Fibroblast of skin of back (primary cell): ENCODE data around the gene PTPN9.
A peak's percentile ranks its signal among the peaks of the same experiment; 100 is the strongest.
"Not testable (repeated sequence)": the region's sequence is repeated elsewhere in the genome, so short reads cannot be mapped to it uniquely, and the experiment has no call there.

Source experiments
- DNase-seq: peaks from one replicate; pipeline ENCODE4 v3.0.0-alpha.2; 2013

The PTPN9 gene

DNA sequence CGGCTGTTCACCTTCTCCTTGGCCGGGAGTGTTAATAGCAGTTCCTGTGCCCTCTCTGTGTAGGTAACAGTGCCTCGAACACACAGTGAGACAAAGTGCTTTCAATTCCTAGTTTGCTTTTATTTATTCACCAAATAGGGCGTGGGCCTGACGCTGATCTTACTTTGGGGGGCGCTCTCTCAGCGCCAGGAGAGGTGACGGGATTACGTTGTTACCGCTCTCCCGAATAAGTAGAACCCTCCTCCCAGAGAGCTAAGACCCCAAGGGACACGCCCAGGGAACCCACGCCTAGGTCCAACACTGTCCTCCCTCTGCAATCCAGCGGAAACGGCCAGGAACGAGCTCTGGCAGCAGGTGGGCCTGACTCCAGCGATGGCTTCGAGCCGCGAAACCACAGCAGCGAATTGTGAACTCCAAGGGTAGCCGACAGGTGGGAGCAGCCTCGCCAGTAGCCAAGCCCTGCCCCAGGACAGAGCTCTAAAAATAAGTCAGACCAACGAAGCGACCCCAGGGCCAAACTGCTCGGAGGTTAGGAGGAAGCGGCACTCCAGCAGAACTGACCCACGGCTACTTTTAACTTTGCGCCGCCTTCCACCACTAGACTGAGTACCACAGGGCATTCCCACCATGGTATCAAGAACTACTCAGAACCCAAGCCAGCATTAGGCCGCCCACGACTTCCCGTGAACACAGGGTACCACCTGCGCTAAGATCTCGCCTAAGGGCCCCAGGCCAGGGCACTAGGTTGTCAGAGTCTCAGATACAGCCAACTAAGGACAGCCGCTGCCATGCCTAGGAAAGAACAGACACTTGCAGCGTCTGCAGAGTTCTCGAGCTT, 126.0 kb downstream of the PTPN9 start:
- peak; percentile 34 for DNase-seq

DNA sequence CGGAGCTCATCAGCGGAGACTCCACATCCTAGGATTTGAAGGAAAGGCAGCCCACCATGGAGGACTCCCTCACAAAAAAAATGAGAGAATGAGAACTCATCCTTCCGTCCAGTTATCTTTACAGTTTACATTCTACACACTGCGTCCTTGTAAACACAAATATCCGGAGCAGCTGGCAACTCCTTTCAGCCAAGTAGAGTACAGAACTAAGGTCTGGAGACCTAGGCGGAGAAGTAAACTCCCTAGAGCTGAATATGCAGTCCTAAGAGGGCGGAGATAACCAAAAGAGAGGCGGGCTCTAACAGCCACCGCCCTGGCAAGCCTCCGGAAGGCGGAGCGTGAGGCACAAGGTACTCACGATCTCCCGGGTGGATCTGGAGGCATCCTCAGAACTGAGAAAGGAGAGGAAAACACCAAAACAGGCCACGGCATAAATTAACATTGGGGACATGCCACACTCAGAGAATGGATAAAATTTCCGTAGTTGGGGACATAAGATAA, 126.7 kb downstream of the PTPN9 start:
- DNase-seq = peak; percentile 83

DNA sequence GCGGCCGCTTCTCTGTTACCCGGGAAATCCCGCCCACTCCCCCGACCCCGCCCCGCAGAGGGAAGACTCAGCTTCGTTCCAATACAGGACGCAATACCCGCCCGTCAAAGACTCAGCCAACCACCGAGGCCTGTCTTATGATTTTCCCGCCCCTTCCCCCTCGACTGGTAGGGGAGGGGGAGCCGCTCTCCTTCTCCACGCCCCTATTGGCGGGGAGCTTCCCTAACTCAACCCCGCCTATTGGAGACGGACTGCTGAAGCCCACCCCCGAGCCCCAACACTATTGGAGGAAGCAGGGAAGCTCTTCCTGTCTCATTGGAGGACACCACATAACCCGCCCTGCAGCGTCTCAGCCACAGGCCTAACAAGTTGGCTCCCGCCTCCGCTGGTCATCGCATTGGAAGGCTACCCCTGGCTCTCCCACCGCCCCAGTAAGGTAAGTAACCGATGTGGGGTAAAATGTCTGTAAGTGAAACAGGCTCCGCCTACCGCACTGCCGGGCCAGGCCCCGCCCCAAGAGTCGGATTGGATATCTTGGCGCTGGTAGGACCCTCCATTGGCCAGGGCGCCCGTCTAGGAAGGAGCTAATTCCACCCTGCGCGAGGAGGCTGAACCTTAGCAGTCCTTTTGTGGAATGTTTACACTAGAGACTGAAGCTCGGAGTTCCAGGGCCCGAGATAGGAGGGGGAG, 127.3 kb downstream of the PTPN9 start, which contains the start of gene SIN3A:
SIN3A (minus strand) TSS at position 17 of the 690 bp plus-strand sequence. CDS start 21,315 bp downstream, outside the sequence.
- peak; percentile 100 for DNase-seq

DNA sequence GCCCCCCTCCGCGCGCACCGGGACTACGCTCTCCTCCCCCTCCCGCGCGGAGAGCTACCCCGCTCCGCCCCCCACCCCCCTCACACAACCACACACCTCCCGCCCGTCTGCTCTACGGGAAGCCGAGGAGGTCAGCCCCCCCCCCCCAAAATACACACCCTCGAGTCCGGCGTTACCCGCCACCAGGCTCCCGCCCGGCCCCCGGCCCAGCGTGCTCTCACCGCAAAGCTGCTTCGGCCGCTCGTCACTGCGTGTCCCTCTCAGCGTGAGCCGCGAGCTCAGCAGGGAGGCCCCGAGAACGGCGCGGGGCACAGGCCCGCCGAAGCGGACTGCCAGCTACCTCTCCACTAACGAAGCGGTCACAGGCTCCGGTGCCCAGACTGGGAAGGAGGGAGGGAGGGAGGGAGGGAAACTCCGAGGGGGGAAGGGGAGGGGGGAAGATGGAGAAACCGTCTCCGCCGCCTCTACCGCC, 127.9 kb downstream of the PTPN9 start:
- no peak for DNase-seq

DNA sequence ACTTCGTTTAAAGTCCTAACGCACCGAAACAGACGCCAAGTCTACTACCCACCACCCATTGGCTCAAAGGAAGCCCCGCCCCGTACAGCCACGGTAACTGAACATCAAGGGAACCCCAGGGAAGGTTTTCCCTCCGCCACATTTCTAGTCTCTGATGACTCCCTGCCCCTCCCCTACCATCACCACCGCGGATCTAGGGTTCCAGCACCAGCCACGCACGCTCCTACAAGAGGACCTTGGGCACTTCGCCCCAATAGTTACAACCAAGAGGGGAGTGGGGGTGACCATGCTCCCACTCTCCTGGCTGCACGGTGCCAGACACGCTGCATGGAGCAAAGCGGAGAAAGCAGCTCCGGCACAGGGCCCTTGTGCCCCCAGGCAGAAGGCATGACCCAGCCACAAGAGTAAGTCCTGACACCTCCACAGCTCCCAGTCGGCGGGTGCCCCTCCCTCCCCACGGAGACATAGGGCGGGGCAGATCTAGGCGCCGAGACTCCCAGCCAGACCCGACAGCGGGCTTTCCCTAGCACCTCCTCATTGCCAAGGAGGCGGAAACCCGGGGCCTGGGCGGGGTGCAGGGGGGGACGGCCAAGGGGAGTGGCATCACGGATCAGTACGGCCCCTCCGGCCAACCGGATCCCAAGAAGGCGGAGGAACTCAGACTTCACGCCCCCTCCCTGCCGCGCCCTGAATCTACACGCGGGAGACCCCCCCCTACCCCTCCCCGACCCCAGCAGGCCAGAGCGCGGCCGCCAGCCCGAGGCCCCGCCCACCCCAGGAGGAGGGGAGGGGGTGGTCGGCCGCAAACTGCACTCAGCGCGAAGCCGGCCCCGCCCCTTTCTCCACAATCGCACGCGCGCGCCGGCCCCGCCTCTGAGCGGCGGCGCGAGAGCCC, 128.6 kb downstream of the PTPN9 start:
- peak; percentile 97 for DNase-seq

DNA sequence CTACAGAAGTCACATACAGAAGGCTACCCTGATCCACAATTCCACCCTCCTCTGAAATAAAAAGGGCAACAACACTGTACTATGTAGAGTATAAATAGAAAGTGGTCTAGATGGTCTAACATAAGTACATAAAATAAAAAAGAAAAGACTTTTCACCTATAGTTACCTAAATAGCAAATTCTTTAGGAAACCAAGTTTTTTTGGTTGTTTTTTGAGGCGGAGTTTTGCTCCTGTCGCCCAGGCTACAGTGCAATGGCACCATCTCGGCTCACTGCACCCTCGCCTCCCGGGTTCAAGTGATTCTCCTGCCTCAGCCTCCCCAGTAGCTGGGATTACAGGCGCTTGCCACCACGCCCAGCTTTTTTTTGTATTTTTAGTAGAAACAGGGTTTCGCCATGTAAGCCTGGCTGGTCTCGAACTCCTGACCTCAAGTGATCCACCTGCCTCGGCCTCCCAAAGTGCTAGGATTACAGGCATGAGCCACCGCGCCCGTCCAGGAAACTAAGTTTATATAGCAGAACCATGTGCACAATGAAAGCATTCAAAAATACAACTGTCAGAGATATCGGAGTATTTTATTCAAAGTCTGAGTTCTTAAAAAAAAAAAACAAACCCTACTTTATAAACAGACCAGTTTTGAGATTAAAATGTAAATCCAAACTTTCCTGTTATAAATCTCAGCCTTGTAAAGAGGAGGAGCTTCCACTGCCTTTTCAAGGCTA, 129.4 kb downstream of the PTPN9 start:
- no peak for DNase-seq

DNA sequence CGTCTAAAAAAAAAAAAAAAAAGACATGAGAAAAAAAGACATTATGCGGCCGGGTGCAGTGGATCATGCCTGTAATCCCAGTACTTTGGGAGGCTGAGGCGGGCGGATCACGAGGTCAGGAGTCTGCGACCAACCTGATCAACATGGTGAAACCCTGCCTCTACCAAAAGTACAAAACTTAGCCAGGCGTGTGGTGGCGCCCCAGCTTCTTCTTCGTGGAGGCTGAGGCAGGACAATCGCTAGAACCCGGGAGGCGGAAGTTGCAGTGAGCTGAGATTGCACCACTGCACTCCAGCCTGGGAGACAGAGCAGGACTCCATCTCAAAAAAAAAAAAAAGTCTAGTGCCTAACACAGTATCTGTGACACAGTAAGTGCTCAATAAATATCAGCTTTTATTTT, 130.9 kb downstream of the PTPN9 start:
- DNase-seq = not testable (repeated sequence)

DNA sequence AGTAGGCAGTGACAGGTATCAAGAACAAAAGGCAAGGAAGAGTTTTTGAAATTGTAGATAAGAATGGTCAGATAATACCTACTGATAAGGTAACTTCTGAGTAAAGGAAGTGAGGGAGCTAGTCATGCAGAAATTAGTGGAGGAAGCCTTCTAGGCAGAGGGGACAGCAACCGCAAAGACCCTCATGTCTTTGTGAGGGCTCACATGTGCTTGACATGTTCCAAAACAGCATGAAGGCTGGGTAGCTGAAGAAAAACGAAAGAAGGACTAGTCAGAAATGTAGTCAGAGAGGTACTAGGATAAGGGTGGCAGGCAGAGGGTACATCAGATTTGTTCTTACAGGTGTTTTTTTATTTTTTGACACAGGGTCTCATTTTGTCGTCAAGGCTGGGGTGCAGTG, 133.0 kb downstream of the PTPN9 start:
- no peak for DNase-seq

DNA sequence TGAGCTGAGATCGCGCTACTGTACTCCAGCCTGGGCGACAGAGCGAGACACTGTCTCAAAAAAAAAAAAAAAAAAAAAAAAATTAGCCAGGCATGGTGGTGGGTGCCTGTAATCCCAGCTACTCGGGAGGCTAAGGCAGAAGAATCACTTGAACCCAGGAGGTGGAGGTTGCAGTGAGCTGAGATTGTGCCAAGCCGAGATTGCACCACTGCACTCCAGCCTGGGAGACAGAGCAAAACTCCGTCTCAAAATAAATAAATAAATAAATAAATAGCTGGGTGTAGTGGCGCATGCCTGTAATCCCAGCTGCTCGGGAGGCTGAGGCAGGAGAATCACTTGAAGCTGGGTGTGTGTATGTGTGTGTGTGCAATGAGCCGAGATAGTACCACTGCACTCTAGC, 133.8 kb downstream of the PTPN9 start:
- DNase-seq = not testable (repeated sequence)

DNA sequence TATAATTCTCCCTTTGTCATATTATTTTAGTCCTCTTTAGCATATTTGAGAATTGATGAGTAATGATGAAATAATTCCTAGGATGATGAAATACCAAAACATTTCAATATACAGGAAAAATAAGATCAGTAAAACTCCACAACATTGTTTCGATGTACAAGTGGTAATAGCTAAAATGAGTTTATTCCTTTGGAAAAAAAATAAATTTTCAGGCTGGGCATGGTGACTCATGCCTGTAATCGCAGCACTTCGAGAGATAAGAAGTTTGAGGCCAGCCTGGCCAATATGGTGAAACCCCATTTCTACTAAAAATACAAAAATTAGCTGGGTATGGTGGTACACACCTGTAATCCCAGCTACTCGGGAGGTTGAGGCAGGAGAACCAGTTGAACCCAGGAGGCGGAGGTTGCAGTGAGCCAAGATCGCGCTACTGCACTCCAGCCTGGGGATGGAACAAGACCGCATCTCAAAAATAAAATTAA, 135.1 kb downstream of the PTPN9 start:
- DNase-seq = peak; percentile 71

DNA sequence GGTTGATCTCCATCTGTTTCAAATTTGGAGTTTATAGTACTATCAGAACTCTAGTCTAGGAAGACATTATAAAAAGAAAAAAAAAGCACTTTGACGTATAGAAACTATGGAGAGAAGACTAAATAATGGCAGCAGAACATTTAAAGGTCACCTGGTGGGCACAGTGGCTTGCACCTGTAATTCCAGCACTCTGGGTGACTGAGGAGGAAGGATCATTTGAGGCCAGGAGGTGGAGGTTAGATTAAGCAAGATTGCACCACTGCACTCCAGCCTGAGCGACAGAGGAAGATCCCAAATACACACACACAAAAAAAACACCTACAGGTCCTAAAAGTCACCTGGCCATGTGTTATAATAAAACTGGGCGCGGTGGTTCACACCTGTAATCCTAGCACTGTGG, 141.4 kb downstream of the PTPN9 start:
- DNase-seq = no peak

DNA sequence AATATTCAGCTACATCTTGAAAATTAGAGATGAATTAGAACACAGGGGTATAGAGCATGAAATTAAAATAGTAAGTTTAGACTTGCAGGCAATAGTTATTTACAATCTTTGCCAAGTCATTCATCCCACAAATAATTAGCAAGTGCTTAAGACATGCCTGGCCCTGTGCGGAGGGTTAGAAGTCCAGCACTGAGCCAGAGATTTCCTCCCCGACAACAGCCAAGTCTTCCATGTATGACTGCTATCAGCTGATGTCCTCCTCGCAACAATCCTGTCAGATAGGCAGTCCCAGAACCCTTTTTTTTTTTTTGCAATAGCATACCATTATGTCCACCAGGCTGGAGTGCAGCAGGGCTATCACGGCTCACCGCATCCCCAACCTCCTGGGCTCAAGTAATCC, 142.2 kb downstream of the PTPN9 start:
- no peak for DNase-seq

DNA sequence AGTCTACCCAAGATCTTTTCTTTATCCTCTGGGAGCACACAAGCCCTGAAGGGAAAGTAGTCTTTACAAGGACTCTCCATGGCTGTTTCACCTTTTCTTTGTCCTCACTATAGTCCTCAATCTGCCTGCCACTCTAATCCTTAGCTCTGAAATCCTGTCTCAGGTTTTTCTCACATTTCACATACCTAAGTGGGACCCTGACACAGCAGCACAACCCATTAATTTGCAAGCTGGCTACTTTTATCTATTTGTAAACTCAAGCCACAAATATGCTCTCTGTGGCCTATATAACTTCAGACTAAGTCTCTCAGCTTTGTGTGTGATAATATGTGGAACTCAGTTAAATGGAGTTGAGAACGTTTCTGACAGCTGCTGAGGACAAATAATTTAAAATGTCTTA, 147.4 kb downstream of the PTPN9 start:
- DNase-seq = no peak

DNA sequence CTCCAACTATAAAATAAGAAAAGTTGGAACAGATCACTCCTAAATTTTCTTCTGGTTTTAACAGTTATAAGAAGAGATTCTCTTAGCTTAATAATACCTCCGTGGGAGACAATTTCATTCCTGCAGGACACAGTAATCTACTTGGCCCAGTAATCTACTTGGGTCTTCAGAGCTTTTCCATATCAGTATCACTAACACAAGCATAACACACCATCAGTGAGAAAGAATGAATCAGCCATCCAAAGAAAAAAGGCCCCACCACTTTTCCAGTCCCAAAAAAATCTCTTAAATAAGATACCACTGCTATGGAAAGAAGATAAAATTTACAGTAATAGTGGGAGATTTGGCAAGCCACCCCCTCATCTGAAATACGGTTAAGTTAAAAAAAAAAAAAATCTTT, 147.8 kb downstream of the PTPN9 start:
- DNase-seq = peak; percentile 17

DNA sequence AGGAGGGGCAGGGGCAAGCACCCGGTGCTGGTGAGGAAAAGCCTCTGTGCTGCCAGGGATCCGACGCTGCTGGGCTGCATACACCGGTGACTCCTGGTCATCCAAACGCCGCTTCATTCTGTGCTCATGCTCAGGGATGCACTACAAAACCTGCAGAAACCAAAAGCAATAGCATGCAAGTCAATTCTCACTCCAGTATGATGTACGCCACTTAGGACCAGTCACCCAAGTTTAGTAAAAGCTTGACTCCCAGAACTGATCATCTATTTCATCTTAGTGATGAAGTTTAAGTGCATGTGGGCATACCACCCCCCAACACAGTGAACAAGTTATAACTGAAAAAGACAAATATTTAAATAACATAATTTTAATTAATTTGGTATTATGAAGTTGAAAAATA, 148.9 kb downstream of the PTPN9 start:
- no peak for DNase-seq

DNA sequence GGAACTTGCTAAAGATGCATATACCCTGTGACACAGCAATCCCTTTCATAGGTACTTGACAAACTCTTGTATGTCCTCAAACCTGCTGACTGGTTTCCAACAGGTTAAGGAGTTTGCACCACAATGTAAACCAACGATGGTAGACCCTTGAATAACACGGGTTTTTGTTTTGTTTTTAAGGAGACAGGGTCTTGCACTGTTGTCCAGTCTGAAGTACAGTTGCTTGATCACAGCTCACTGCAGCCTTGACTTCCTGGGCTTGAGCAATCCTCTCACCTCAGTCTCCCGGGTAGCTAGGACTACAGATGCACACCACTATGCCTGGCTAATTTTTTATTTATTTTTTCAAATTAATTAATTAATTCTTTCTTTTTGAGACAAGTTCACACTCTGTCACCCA, 151.0 kb downstream of the PTPN9 start:
- DNase-seq = no peak

DNA sequence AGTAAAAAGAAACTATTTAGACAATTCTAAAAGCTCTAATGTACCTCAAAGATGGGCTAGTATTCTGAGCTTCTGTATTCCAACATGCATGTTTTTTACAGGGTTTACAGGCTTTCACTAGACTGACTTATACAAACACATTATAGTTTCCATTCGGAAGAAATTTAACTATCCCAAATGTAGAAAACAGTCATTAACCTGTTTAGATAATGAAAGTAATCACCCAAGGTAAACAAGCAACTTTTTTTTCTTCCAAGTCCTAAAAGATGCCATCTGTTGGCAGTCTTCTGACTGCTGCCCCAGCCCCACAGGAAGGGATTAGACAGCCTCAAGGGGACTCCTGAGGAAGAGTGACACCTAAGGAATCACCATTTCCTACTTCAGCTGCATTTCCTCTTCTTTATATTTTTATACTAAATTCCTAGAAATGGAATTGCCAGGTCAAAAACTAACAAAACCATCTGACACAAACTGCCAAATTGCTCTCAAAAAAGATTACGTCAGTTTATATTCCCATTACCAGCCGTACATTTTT, 153.1 kb downstream of the PTPN9 start:
- DNase-seq = no peak

DNA sequence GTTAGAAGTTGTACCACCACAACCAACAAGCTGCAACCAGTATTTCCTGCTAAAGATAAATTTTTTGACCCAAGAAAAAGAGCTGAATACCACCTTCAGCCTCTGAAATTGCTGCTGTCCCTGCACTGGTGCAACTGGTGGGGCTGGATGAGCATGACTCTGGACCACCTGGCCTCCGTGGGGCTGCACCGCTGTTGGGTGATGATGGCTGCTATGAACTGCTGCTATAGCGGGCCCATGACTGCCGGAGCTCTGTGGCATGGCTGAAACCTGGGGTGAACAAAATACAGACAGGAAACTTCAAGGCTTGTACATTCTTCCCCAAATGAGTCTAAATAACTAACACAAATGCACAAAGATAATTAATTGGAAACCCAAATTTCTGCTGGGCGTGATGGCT, 156.6 kb downstream of the PTPN9 start:
- no peak for DNase-seq

DNA sequence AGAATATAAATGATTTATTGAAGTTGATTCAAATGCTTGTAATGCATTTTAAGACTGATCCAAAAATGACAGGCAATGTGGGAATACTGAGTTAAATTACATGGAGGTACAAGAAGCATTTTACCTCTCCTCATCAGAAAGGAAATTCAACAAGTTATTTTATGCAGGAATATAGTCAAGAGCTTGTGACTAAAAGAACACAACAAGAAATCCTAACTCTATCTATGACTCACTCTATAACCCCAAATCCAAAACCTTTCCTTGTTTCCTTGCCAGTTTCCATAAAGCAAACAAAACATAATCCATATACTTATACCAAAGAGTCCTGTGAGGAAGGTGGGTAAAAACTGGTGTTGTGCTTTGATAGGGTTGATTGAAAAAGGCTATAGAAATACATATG, 158.4 kb downstream of the PTPN9 start:
- peak; percentile 8 for DNase-seq

DNA sequence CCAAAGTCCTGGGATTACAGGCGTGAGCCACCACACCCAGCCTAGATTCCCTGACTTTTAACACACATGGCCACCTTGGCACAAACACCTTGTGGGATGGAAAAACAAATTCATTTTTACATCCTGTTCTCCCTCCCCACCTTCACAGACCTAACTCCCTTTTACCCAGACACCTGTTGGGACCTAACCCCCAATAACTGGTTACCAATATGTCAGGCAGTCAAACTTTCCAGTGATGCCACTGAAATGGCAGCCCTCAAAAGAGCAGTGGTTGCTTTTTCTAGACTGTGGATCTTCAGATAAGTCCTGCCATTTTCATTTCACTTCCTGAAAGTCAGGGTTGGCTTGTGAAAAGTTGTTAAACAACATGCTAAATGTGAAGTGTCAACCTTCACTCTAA, 162.5 kb downstream of the PTPN9 start:
- no peak for DNase-seq
